ENCODE measurements around the gene ZNF396. TPM values are rescaled to one million over a fixed set of nuclear protein-coding genes. Genes with fewer than 3 reads are reported as not detected.

Gene ZNF396
- total RNA-seq, 1 donor from 2014 or later, result 1.4 TPM

- Histone ChIP-seq H3K4me2 (ENCODE audit: low read length) (no peak overlapping the region), H2AFZ (ENCODE audit: low read depth, low read length) (no peak overlapping the region), H3K27me3 (ENCODE audit: insufficient read depth, low read length) (peaks cover 6% of the 10 kb centered on the region), H3K36me3 (ENCODE audit: insufficient read depth, low read length) (no peaks in the 10 kb centered on the region), H3K9me3 (ENCODE audit: insufficient read depth, low read depth, low read length) (no peaks in the 10 kb centered on the region), H3K9ac (ENCODE audit: low read length) (no peak overlapping the region), H3K4me1 (ENCODE audit: insufficient read depth, low read length) (peaks cover 2% of the 10 kb centered on the region), H3K27ac (ENCODE audit: low read depth, low read length) (no peak overlapping the region), H4K20me1 (ENCODE audit: insufficient read depth, low read length) (no peaks in the 10 kb centered on the region), H3K79me2 (ENCODE audit: insufficient read depth, low read length) (no peaks in the 10 kb centered on the region), H3K4me3 (ENCODE audit: insufficient read depth, low read depth, low read length) (no peak overlapping the region)
- no peak overlapping the region for H3K27ac Mint-ChIP-seq (ENCODE audit: unreplicated experiment)
- TF ChIP-seq, protein P1, sequence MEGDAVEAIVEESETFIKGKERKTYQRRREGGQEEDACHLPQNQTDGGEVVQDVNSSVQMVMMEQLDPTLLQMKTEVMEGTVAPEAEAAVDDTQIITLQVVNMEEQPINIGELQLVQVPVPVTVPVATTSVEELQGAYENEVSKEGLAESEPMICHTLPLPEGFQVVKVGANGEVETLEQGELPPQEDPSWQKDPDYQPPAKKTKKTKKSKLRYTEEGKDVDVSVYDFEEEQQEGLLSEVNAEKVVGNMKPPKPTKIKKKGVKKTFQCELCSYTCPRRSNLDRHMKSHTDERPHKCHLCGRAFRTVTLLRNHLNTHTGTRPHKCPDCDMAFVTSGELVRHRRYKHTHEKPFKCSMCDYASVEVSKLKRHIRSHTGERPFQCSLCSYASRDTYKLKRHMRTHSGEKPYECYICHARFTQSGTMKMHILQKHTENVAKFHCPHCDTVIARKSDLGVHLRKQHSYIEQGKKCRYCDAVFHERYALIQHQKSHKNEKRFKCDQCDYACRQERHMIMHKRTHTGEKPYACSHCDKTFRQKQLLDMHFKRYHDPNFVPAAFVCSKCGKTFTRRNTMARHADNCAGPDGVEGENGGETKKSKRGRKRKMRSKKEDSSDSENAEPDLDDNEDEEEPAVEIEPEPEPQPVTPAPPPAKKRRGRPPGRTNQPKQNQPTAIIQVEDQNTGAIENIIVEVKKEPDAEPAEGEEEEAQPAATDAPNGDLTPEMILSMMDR (IDR thresholded peaks at IDR 0.05; ENCODE audit: insufficient read depth, low read depth, low read length), result no peak
- TF ChIP-seq EZH2 (IDR thresholded peaks at IDR 0.05; ENCODE audit: insufficient read depth, low read length), result no peak
- H3K4me3 Mint-ChIP-seq (ENCODE audit: unreplicated experiment), result no peak overlapping the region
- peaks cover 2% of the 10 kb centered on the region for H3K4me1 Mint-ChIP-seq (ENCODE audit: low read depth, unreplicated experiment)
- H3K27me3 Mint-ChIP-seq (ENCODE audit: low read depth, unreplicated experiment), result no peaks in the 10 kb centered on the region
- H3K9me3 Mint-ChIP-seq (ENCODE audit: unreplicated experiment), result no peaks in the 10 kb centered on the region
- DNase-seq (ENCODE audit: low read depth) (no peak), FAIRE-seq (no peak)
- no peaks in the 10 kb centered on the region for H3K36me3 Mint-ChIP-seq (ENCODE audit: low read depth, unreplicated experiment)
Measured at GRCh38 chr18:35397976-35398375, 20.8 kb upstream of the ZNF396 start.

DNA sequence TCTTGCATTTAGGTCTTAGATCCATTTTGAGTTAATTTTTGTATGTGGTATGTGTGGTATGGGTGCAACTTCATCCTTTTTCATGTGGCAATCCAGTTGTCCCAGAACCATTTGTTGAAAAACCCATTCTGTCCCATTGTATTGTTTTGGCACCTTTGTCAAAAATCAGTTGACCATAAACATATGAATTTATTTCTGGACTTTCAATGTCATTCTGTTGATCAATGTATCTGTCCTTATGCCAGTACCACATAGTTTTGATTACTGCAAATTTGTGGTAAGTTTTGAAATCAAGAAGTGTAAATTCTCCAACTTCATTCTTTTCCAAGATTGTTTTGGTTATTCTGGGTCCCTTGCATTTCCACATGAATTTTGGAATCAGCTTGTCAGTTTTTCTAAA, 16.6 kb upstream of the ZNF396 start:
- no peaks in the 10 kb centered on the region for H4K20me1 ChIP-seq (ENCODE audit: insufficient read depth, low read length)
- Mint-ChIP-seq H3K4me3 (ENCODE audit: unreplicated experiment) (no peak overlapping the region), H3K9me3 (ENCODE audit: unreplicated experiment) (no peaks in the 10 kb centered on the region), H3K27ac (ENCODE audit: unreplicated experiment) (no peak overlapping the region), H3K27me3 (ENCODE audit: low read depth, unreplicated experiment) (no peaks in the 10 kb centered on the region), H3K36me3 (ENCODE audit: low read depth, unreplicated experiment) (no peaks in the 10 kb centered on the region), H3K4me1 (ENCODE audit: low read depth, unreplicated experiment) (peaks cover 15% of the 10 kb centered on the region)
- no peaks in the 10 kb centered on the region for H3K36me3 ChIP-seq (ENCODE audit: insufficient read depth, low read length)
- H3K27me3 ChIP-seq (ENCODE audit: insufficient read depth, low read length), result no peaks in the 10 kb centered on the region
- H3K27ac ChIP-seq (ENCODE audit: low read depth, low read length), result no peak overlapping the region
- TF ChIP-seq, protein P1 (IDR thresholded peaks at IDR 0.05; ENCODE audit: insufficient read depth, low read depth, low read length), result no peak
- TF ChIP-seq EZH2 (IDR thresholded peaks at IDR 0.05; ENCODE audit: insufficient read depth, low read length), result no peak
- H3K4me1 ChIP-seq (ENCODE audit: insufficient read depth, low read length), result peaks cover 14% of the 10 kb centered on the region
- H2AFZ ChIP-seq (ENCODE audit: low read depth, low read length), result no peak overlapping the region
- H3K4me3 ChIP-seq (ENCODE audit: insufficient read depth, low read depth, low read length), result no peak overlapping the region
- H3K4me2 ChIP-seq (ENCODE audit: low read length), result no peak overlapping the region
- no peak for FAIRE-seq
- DNase-seq (ENCODE audit: low read depth), result no peak
- no peaks in the 10 kb centered on the region for H3K79me2 ChIP-seq (ENCODE audit: insufficient read depth, low read length)
- H3K9me3 ChIP-seq (ENCODE audit: insufficient read depth, low read depth, low read length), result no peaks in the 10 kb centered on the region
- no peak overlapping the region for H3K9ac ChIP-seq (ENCODE audit: low read length)

- no peak for TF ChIP-seq EZH2 (IDR thresholded peaks at IDR 0.05; ENCODE audit: insufficient read depth, low read length)
- TF ChIP-seq, protein P1 (IDR thresholded peaks at IDR 0.05; ENCODE audit: insufficient read depth, low read depth, low read length), result no peak
- Histone ChIP-seq H3K9me3 (ENCODE audit: insufficient read depth, low read depth, low read length) (no peaks in the 10 kb centered on the region), H3K27me3 (ENCODE audit: insufficient read depth, low read length) (no peaks in the 10 kb centered on the region), H3K36me3 (ENCODE audit: insufficient read depth, low read length) (no peaks in the 10 kb centered on the region), H3K4me2 (ENCODE audit: low read length) (no peak overlapping the region), H3K4me1 (ENCODE audit: insufficient read depth, low read length) (peaks cover 16% of the 10 kb centered on the region), H4K20me1 (ENCODE audit: insufficient read depth, low read length) (no peaks in the 10 kb centered on the region), H2AFZ (ENCODE audit: low read depth, low read length) (no peak overlapping the region), H3K4me3 (ENCODE audit: insufficient read depth, low read depth, low read length) (no peak overlapping the region), H3K27ac (ENCODE audit: low read depth, low read length) (no peak overlapping the region), H3K79me2 (ENCODE audit: insufficient read depth, low read length) (no peaks in the 10 kb centered on the region), H3K9ac (ENCODE audit: low read length) (no peak overlapping the region)
- Mint-ChIP-seq H3K27ac (ENCODE audit: unreplicated experiment) (no peak overlapping the region), H3K9me3 (ENCODE audit: unreplicated experiment) (peaks cover 2% of the 10 kb centered on the region), H3K36me3 (ENCODE audit: low read depth, unreplicated experiment) (no peaks in the 10 kb centered on the region), H3K27me3 (ENCODE audit: low read depth, unreplicated experiment) (no peaks in the 10 kb centered on the region), H3K4me3 (ENCODE audit: unreplicated experiment) (no peak overlapping the region), H3K4me1 (ENCODE audit: low read depth, unreplicated experiment) (peaks cover 25% of the 10 kb centered on the region)
- FAIRE-seq, result no peak
- no peak for DNase-seq (ENCODE audit: low read depth)
Measured at GRCh38 chr18:35392375-35392774, 15.2 kb upstream of the ZNF396 start.
